CD4-positive, alpha-beta memory T cell (primary cell): Measurements from ENCODE around the gene ATP2C2. TPM values are rescaled to one million over a fixed set of nuclear protein-coding genes. Genes with fewer than 3 reads are reported as not detected.

Experiments used
- CTCF ChIA-PET: fragments of 350-600 bp; sonication (Branson Sonifier 250); formaldehyde crosslinking; loops from one replicate; lab custom pipeline; 2021; ENCODE audit warnings: inconsistent platforms; ENCODE audit not compliant: partially characterized antibody; lab: Charles Lee
- POLR2A ChIA-PET: fragments of 350-600 bp; sonication (Branson Sonifier 250); formaldehyde crosslinking; loops from one replicate; lab custom pipeline; 2021; ENCODE audit not compliant: partially characterized antibody; lab: Charles Lee
- DNase-seq, 5 donors: peaks; one replicate each; pipeline versions ENCODE4 v3.0.0 to v3.0.0-alpha.2; 2020 to 2022; ENCODE audit warnings: mixed read lengths in 1 of 5
- H3K27ac ChIP-seq: one replicate; pipeline ENCODE4 v1.7.0; 2013; ENCODE audit warnings: low read depth, low read length
- H3K27me3 ChIP-seq: 2 replicates; pipeline ENCODE4 v1.7.0; 2013; ENCODE audit warnings: mild to moderate bottlenecking, low read length, moderate library complexity; ENCODE audit not compliant: insufficient read depth
- H3K36me3 ChIP-seq: 2 replicates; pipeline ENCODE4 v1.7.0; 2013; ENCODE audit warnings: mild to moderate bottlenecking, low read length, moderate library complexity; ENCODE audit not compliant: insufficient read depth
- H3K4me1 ChIP-seq: 2 replicates; pipeline ENCODE4 v1.7.0; 2013; ENCODE audit warnings: mild to moderate bottlenecking, low read length, moderate library complexity; ENCODE audit not compliant: insufficient read depth
- H3K4me3 ChIP-seq, 2 donors: one replicate each; pipeline ENCODE4 v1.7.0; 2013; ENCODE audit warnings: low read length in 2 of 2, mild to moderate bottlenecking in 1 of 2
- H3K9me3 ChIP-seq, 2 donors: one replicate each; pipeline ENCODE4 v1.7.0; 2013; ENCODE audit warnings: low read length in 2 of 2, control low read depth in 1 of 2; ENCODE audit not compliant: control insufficient read depth in 1 of 2
- H3K27ac Mint-ChIP-seq, 7 donors: one replicate each; pipeline ENCODE4 v1.8.0; 2020 to 2021; ENCODE audit warnings: mixed read lengths in 7 of 7, mild to moderate bottlenecking in 6 of 7, inconsistent platforms in 3 of 7, moderate library complexity in 3 of 7
- H3K27me3 Mint-ChIP-seq, 2 donors: one replicate each; pipeline ENCODE4 v1.8.0; 2020 to 2021; ENCODE audit warnings: mixed read lengths in 2 of 2
- H3K36me3 Mint-ChIP-seq, 2 donors: one replicate each; pipeline ENCODE4 v1.8.0; 2020 to 2021; ENCODE audit warnings: mixed read lengths in 2 of 2, inconsistent platforms in 1 of 2, mild to moderate bottlenecking in 1 of 2
- H3K4me1 Mint-ChIP-seq, 4 donors: one replicate each; pipeline ENCODE4 v1.8.0; 2020 to 2021; ENCODE audit warnings: mixed read lengths in 4 of 4, mild to moderate bottlenecking in 1 of 4
- H3K4me3 Mint-ChIP-seq, 8 donors: one replicate each; pipeline ENCODE4 v1.8.0; 2020 to 2021; ENCODE audit warnings: mixed read lengths in 8 of 8, mild to moderate bottlenecking in 7 of 8, moderate library complexity in 6 of 8, inconsistent platforms in 3 of 8
- H3K9me3 Mint-ChIP-seq, 8 donors: one replicate each; pipeline ENCODE4 v1.8.0; 2020 to 2021; ENCODE audit warnings: mixed read lengths in 8 of 8, mild to moderate bottlenecking in 5 of 8, inconsistent platforms in 3 of 8, moderate library complexity in 1 of 8
- intact Hi-C: fragments of 100-400 bp; cut with micrococcal nuclease; formaldehyde crosslinking; loops from one replicate; pipeline ENCODE4 v1.15.1; 2023
- polyA plus RNA-seq, 2 donors: library from polyadenylated mRNA; unstranded; fragments of 300-500 nt; fragmentation: Illumina TruSeq; gene quantifications; one replicate each; pipeline ENCODE4 v1.2.3, GENCODE V29; 2021
- total RNA-seq, 2 experiments: library from RNA; stranded (reverse); gene quantifications; one replicate each; pipeline ENCODE4 v1.2.3, GENCODE V29; 2021

The ATP2C2 gene
- total and polyA plus RNA-seq, 4 experiments from 2014 or later = not detected

- H3K4me3 Mint-ChIP-seq = no peak overlapping the region
- no peaks in the 10 kb centered on the region for H3K36me3 Mint-ChIP-seq
- H3K27ac Mint-ChIP-seq = no peak overlapping the region
- H3K9me3 ChIP-seq = no peaks in the 10 kb centered on the region
- no peaks in the 10 kb centered on the region for H3K9me3 Mint-ChIP-seq
- no peak for DNase-seq
- no peaks in the 10 kb centered on the region for H3K4me1 ChIP-seq
- no peaks in the 10 kb centered on the region for H3K36me3 ChIP-seq
- no peaks in the 10 kb centered on the region for H3K27me3 ChIP-seq
- H3K27me3 Mint-ChIP-seq = peaks cover 10 to 21% of the 10 kb centered on the region in 2 donors
- CTCF ChIA-PET = no interaction called here
- H3K27ac ChIP-seq = no peak overlapping the region
- POLR2A ChIA-PET = no interaction called here
- intact Hi-C loops = no loop called here
- no peaks in the 10 kb centered on the region for H3K4me1 Mint-ChIP-seq
- no peak overlapping the region for H3K4me3 ChIP-seq
Observed at GRCh38 chr16:84350685-84351400, 17.5 kb upstream of the ATP2C2 start.

GRCh38 chr16:84351630-84352029 lies 16.7 kb upstream of the ATP2C2 start:
- H3K4me3 ChIP-seq = no peak overlapping the region
- no peaks in the 10 kb centered on the region for H3K4me1 ChIP-seq
- H3K27ac ChIP-seq = no peak overlapping the region
- CTCF ChIA-PET = no interaction called here
- Mint-ChIP-seq H3K4me3 (no peak overlapping the region), H3K27me3 (peaks cover 9 to 18% of the 10 kb centered on the region in 2 donors), H3K9me3 (no peaks in the 10 kb centered on the region), H3K4me1 (no peaks in the 10 kb centered on the region), H3K36me3 (no peaks in the 10 kb centered on the region), H3K27ac (no peak overlapping the region)
- H3K27me3 ChIP-seq = no peaks in the 10 kb centered on the region
- no peaks in the 10 kb centered on the region for H3K9me3 ChIP-seq
- H3K36me3 ChIP-seq = no peaks in the 10 kb centered on the region
- POLR2A ChIA-PET = no interaction called here
- intact Hi-C loops = no loop called here
- no peak for DNase-seq

GRCh38 chr16:84354306-84354705 lies 14.0 kb upstream of the ATP2C2 start:
- no peaks in the 10 kb centered on the region for H3K9me3 ChIP-seq
- H3K4me3 ChIP-seq = no peak overlapping the region
- H3K27me3 Mint-ChIP-seq = peaks cover 9 to 15% of the 10 kb centered on the region in 2 donors
- no peak overlapping the region for H3K4me3 Mint-ChIP-seq
- CTCF ChIA-PET = no interaction called here
- H3K36me3 Mint-ChIP-seq = no peaks in the 10 kb centered on the region
- H3K36me3 ChIP-seq = no peaks in the 10 kb centered on the region
- H3K27ac Mint-ChIP-seq = no peak overlapping the region
- intact Hi-C loops = no loop called here
- no peaks in the 10 kb centered on the region for H3K27me3 ChIP-seq
- no peak overlapping the region for H3K27ac ChIP-seq
- peaks cover 2 to 14% (median 2%) of the 10 kb centered on the region in 4 donors for H3K4me1 Mint-ChIP-seq
- no peak for DNase-seq
- no peaks in the 10 kb centered on the region for H3K4me1 ChIP-seq
- no peaks in the 10 kb centered on the region for H3K9me3 Mint-ChIP-seq
- POLR2A ChIA-PET = no interaction called here

GRCh38 chr16:84355149-84355548 lies 13.2 kb upstream of the ATP2C2 start:
- no peaks in the 10 kb centered on the region for H3K9me3 Mint-ChIP-seq
- H3K9me3 ChIP-seq = no peaks in the 10 kb centered on the region
- no peaks in the 10 kb centered on the region for H3K36me3 Mint-ChIP-seq
- no peaks in the 10 kb centered on the region for H3K27me3 ChIP-seq
- no peak overlapping the region for H3K27ac ChIP-seq
- CTCF ChIA-PET = no interaction called here
- peaks cover 4 to 23% (median 8%) of the 10 kb centered on the region in 4 donors for H3K4me1 Mint-ChIP-seq
- H3K4me1 ChIP-seq = peaks cover 5% of the 10 kb centered on the region
- no peak overlapping the region for H3K4me3 ChIP-seq
- H3K36me3 ChIP-seq = no peaks in the 10 kb centered on the region
- no peak for DNase-seq
- no peak overlapping the region for H3K27ac Mint-ChIP-seq
- peaks cover 6 to 9% of the 10 kb centered on the region in 2 donors for H3K27me3 Mint-ChIP-seq
- POLR2A ChIA-PET = no interaction called here
- no peak overlapping the region for H3K4me3 Mint-ChIP-seq
- intact Hi-C loops = no loop called here

GRCh38 chr16:84356176-84356575 lies 12.2 kb upstream of the ATP2C2 start:
- Mint-ChIP-seq H3K9me3 (no peaks in the 10 kb centered on the region), H3K4me1 (peaks cover 8 to 31% (median 15%) of the 10 kb centered on the region in 4 donors), H3K4me3 (no peak overlapping the region), H3K36me3 (no peaks in the 10 kb centered on the region), H3K27ac (no peak overlapping the region), H3K27me3 (peaks cover 2 to 9% of the 10 kb centered on the region in 2 donors)
- ChIA-PET CTCF (no interaction called here), POLR2A (no interaction called here)
- H3K27me3 ChIP-seq = no peaks in the 10 kb centered on the region
- no peak for DNase-seq
- H3K36me3 ChIP-seq = no peaks in the 10 kb centered on the region
- H3K27ac ChIP-seq = no peak overlapping the region
- no peaks in the 10 kb centered on the region for H3K9me3 ChIP-seq
- peaks cover 11% of the 10 kb centered on the region for H3K4me1 ChIP-seq
- no peak overlapping the region for H3K4me3 ChIP-seq
- intact Hi-C loops = no loop called here

- Histone ChIP-seq H3K9me3 (no peaks in the 10 kb centered on the region), H3K27ac (no peak overlapping the region), H3K4me3 (no peak overlapping the region), H3K4me1 (peaks cover 11% of the 10 kb centered on the region), H3K36me3 (no peaks in the 10 kb centered on the region), H3K27me3 (no peaks in the 10 kb centered on the region)
- intact Hi-C loops = no loop called here
- Mint-ChIP-seq H3K36me3 (no peaks in the 10 kb centered on the region), H3K27me3 (peaks cover 2 to 8% of the 10 kb centered on the region in 2 donors), H3K4me3 (no peak overlapping the region), H3K9me3 (no peaks in the 10 kb centered on the region), H3K4me1 (peaks cover 8 to 31% (median 15%) of the 10 kb centered on the region in 4 donors), H3K27ac (no peak overlapping the region)
- ChIA-PET CTCF (no interaction called here), POLR2A (no interaction called here)
- DNase-seq = no peak
Observed at GRCh38 chr16:84356591-84357116, 11.7 kb upstream of the ATP2C2 start.

GRCh38 chr16:84357191-84357651 lies 11.1 kb upstream of the ATP2C2 start:
- intact Hi-C loops = no loop called here

More at GRCh38 chr16:84357191-84357651, 11.1 kb upstream of the ATP2C2 start:
- CTCF ChIA-PET = no interaction called here
- Histone ChIP-seq H3K36me3 (no peaks in the 10 kb centered on the region), H3K27ac (no peak overlapping the region), H3K4me3 (no peak overlapping the region), H3K9me3 (no peaks in the 10 kb centered on the region), H3K4me1 (peaks cover 11% of the 10 kb centered on the region), H3K27me3 (no peaks in the 10 kb centered on the region)
- Mint-ChIP-seq H3K4me3 (no peak overlapping the region), H3K9me3 (no peaks in the 10 kb centered on the region), H3K27me3 (peaks cover 1 to 6% of the 10 kb centered on the region in 2 donors), H3K36me3 (no peaks in the 10 kb centered on the region), H3K4me1 (peaks cover 8 to 31% (median 15%) of the 10 kb centered on the region in 4 donors), H3K27ac (no peak overlapping the region)
- no peak for DNase-seq
- POLR2A ChIA-PET = no interaction called here
